Measurements from ENCODE around the gene MPPE1.

DNA sequence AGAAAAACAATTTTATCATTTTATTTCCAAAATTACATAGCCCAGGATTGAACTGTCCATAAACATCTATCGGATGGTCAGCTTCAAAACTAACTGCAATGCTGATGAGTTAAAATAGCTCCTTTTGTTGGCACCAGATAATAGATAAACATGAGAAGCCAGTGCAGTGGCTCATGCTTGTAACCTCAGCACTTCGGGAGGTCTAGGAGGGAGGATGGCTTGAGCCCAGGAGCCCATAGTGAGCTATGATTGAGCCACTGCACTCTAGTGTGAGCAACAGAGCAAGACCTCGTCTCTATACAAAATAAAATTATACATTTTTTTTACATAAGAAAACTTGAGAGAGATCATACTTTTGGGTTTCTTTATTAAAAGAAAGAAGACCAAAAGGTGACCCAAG, 38.6 kb upstream of the MPPE1 start:
- TF ChIP-seq POLR2A (IDR thresholded peaks at IDR 0.05; ENCODE audit: low read depth, low read length), result no peak
- TF ChIP-seq TAF1 (IDR thresholded peaks at IDR 0.05; ENCODE audit: low read depth, low read length), result no peak
- TF ChIP-seq POU2F2 (IDR thresholded peaks at IDR 0.05; ENCODE audit: low read depth, low read length), result no peak
- no peak for TF ChIP-seq POLR2AphosphoS5 (IDR thresholded peaks at IDR 0.05; ENCODE audit: low read depth, low read length)

Measured in GM12891 (cell line).